GM23338 (cell line): Measurements from ENCODE around the gene WNT11. TPM values are rescaled to one million over a fixed set of nuclear protein-coding genes. Genes with fewer than 3 reads are reported as not detected.

Source experiments
- ATAC-seq: fragments of 200-7000 bp; cut with Tn5 transposase; 3 replicates; pipeline ENCODE4 v1.9.1; 2020
- DNase-seq: peaks from one replicate; pipeline ENCODE4 v3.0.0-alpha.2; 2015; ENCODE audit warnings: low spot score
- H2AFZ ChIP-seq: fragments of 200-600 bp; sonication (generic); 2 replicates; pipeline ENCODE4 v1.8.0; 2016; ENCODE audit warnings: antibody characterized with exemption, mild to moderate bottlenecking, moderate library complexity
- H3F3A ChIP-seq: fragments of 200-600 bp; sonication (generic); replicated peaks from 2 replicates; pipeline ENCODE4 v1.8.0; 2017; ENCODE audit warnings: antibody characterized with exemption, mixed run types, low read depth
- H3K27ac ChIP-seq: fragments of 200-600 bp; sonication (generic); 2 replicates; pipeline ENCODE4 v1.6.1; 2016; ENCODE audit warnings: low read depth
- H3K27me3 ChIP-seq: fragments of 200-600 bp; sonication (generic); 2 replicates; pipeline ENCODE4 v1.8.0; 2016; ENCODE audit warnings: mild to moderate bottlenecking, mixed run types, moderate library complexity; ENCODE audit not compliant: insufficient read depth
- H3K36me3 ChIP-seq: fragments of 200-600 bp; sonication (generic); 2 replicates; pipeline ENCODE4 v1.8.0; 2016; ENCODE audit warnings: mild to moderate bottlenecking; ENCODE audit not compliant: insufficient read depth
- H3K4me1 ChIP-seq: fragments of 200-600 bp; sonication (generic); 2 replicates; pipeline ENCODE4 v1.8.0; 2016; ENCODE audit warnings: mild to moderate bottlenecking, moderate library complexity; ENCODE audit not compliant: insufficient read depth
- H3K4me2 ChIP-seq: fragments of 200-600 bp; sonication (generic); 2 replicates; pipeline ENCODE4 v1.7.1; 2017; ENCODE audit warnings: mixed run types
- H3K4me3 ChIP-seq: fragments of 200-600 bp; sonication (generic); 2 replicates; pipeline ENCODE4 v1.6.1; 2016; ENCODE audit warnings: mixed run types
- H3K79me2 ChIP-seq: fragments of 200-600 bp; sonication (generic); replicated peaks from 2 replicates; pipeline ENCODE4 v1.8.0; 2017; ENCODE audit warnings: mild to moderate bottlenecking; ENCODE audit not compliant: insufficient read depth
- H3K9me2 ChIP-seq: fragments of 200-600 bp; sonication (generic); 2 replicates; pipeline ENCODE4 v1.8.0; 2017; ENCODE audit not compliant: insufficient read depth
- H4K20me1 ChIP-seq: fragments of 200-600 bp; sonication (generic); replicated peaks from 2 replicates; pipeline ENCODE4 v1.8.0; 2017; ENCODE audit warnings: mild to moderate bottlenecking; ENCODE audit not compliant: insufficient read depth
- H3K27ac Mint-ChIP-seq: 2 replicates; pipeline ENCODE4 v1.8.0; 2020; ENCODE audit warnings: inconsistent platforms, mild to moderate bottlenecking, moderate library complexity, mixed read lengths
- H3K27me3 Mint-ChIP-seq: 3 replicates; pipeline ENCODE4 v1.8.0; 2022; ENCODE audit warnings: low read depth, mild to moderate bottlenecking, moderate library complexity, mixed read lengths, inconsistent platforms; ENCODE audit not compliant: insufficient read depth, poor library complexity
- H3K36me3 Mint-ChIP-seq: 3 replicates; pipeline ENCODE4 v1.8.0; 2021; ENCODE audit warnings: low read depth, mild to moderate bottlenecking, inconsistent platforms, moderate library complexity, mixed read lengths
- H3K4me1 Mint-ChIP-seq: 3 replicates; pipeline ENCODE4 v1.8.0; 2020; ENCODE audit warnings: mild to moderate bottlenecking, inconsistent platforms, mixed read lengths
- H3K4me3 Mint-ChIP-seq: 3 replicates; pipeline ENCODE4 v1.8.0; 2021; ENCODE audit warnings: moderate library complexity, mild to moderate bottlenecking, inconsistent platforms, mixed read lengths
- H3K9me3 Mint-ChIP-seq: 3 replicates; pipeline ENCODE4 v1.8.0; 2020; ENCODE audit warnings: moderate library complexity, mild to moderate bottlenecking, inconsistent platforms, mixed read lengths
- CREB1 ChIP-seq: fragments of 250-450 bp; sonication (Bioruptor Pico); IDR thresholded peaks from 2 replicates; pipeline ENCODE4 v1.5.0; 2020; ENCODE audit warnings: low read depth, mild to moderate bottlenecking, moderate library complexity
- CTCF ChIP-seq, 2 experiments: fragments of 200-600 bp in 1 of 2; sonication (generic) in 1 of 2; conservative IDR thresholded peaks; 2 replicates each; pipeline versions ENCODE4 v1.5.1 to v1.6.1; 2016 to 2017; ENCODE audit warnings: antibody characterized with exemption in 2 of 2, low read depth in 2 of 2, mild to moderate bottlenecking in 2 of 2, moderate library complexity in 1 of 2
- ETS1 ChIP-seq: IDR thresholded peaks from 2 replicates; pipeline ENCODE4 v1.6.1; 2016; ENCODE audit warnings: antibody characterized with exemption
- EZH2 ChIP-seq: fragments of 200-600 bp; sonication (generic); IDR thresholded peaks from one replicate; pipeline ENCODE4 v1.8.0; 2017; ENCODE audit warnings: antibody characterized with exemption, mild to moderate bottlenecking, low read depth; ENCODE audit not compliant: unreplicated experiment
- EZH2phosphoT487 ChIP-seq: fragments of 200-600 bp; sonication (generic); IDR thresholded peaks from one replicate; pipeline ENCODE4 v1.8.1; 2018; ENCODE audit warnings: antibody characterized with exemption; ENCODE audit not compliant: unreplicated experiment
- JUNB ChIP-seq: IDR thresholded peaks from one replicate; pipeline ENCODE4 v1.6.1; 2016; ENCODE audit warnings: antibody characterized with exemption; ENCODE audit not compliant: unreplicated experiment
- NANOG ChIP-seq: IDR thresholded peaks from 2 replicates; pipeline ENCODE4 v1.6.1; 2016; ENCODE audit warnings: antibody characterized with exemption, borderline replicate concordance
- POLR2AphosphoS5 ChIP-seq: IDR thresholded peaks from 2 replicates; pipeline ENCODE4 v1.6.1; 2016; ENCODE audit warnings: antibody characterized with exemption, low read depth
- REST ChIP-seq: IDR thresholded peaks from one replicate; pipeline ENCODE4 v1.6.1; 2018; ENCODE audit warnings: antibody characterized with exemption; ENCODE audit not compliant: unreplicated experiment
- STAT1 ChIP-seq: IDR thresholded peaks from one replicate; pipeline ENCODE4 v1.6.1; 2016; ENCODE audit warnings: antibody characterized with exemption; ENCODE audit not compliant: unreplicated experiment
- ZNF114 ChIP-seq: fragments of 250-450 bp; sonication (Bioruptor Pico); IDR thresholded peaks from 2 replicates; pipeline ENCODE4 v1.5.0; 2020; ENCODE audit warnings: mild to moderate bottlenecking, moderate library complexity
- ZNF331 ChIP-seq: fragments of 250-450 bp; sonication (Bioruptor Pico); IDR thresholded peaks from 2 replicates; pipeline ENCODE4 v1.5.0; 2020; ENCODE audit warnings: low read depth, mild to moderate bottlenecking, moderate library complexity
- ZNF462 ChIP-seq: fragments of 250-450 bp; sonication (Bioruptor Pico); IDR thresholded peaks from 2 replicates; pipeline ENCODE4 v1.5.0; 2020; ENCODE audit warnings: mild to moderate bottlenecking, moderate library complexity
- polyA plus RNA-seq: library from polyadenylated mRNA; unstranded; fragments of >200 nt; fragmentation: Nextera tagmentation; extraction: Ambion mirVana; gene quantifications from 2 replicates; pipeline ENCODE4 v1.2.1, GENCODE V29; 2016
- total RNA-seq: library from RNA; depleted of rRNA; stranded (reverse); fragments of >200 nt; shearing (Covaris generic); gene quantifications from 2 replicates; pipeline ENCODE4 v1.2.3, GENCODE V29; 2014

WNT11 gene
- total and polyA plus RNA-seq, 2 experiments from 2014 or later: 0.44 to 0.56 TPM

GRCh38 chr11:76226626-76227025, 20.3 kb upstream of the WNT11 start:
- H4K20me1 ChIP-seq: no peaks in the 10 kb centered on the region
- H3K9me2 ChIP-seq: no peaks in the 10 kb centered on the region
- DNase-seq: no peak
- H3F3A ChIP-seq: no peaks in the 10 kb centered on the region
- TF ChIP-seq EZH2 (no peak), NANOG (no peak), ZNF114 (CRISPR knock-in tag) (no peak), EZH2phosphoT487 (no peak), JUNB (no peak), CTCF (conservative IDR thresholded peaks at IDR 0.05; ENCODE audit: low read depth in 2 of 2) (no peak), STAT1 (no peak), ZNF331 (no peak), POLR2AphosphoS5 (no peak), ETS1 (no peak), ZNF462 (no peak), REST (no peak), CREB1 (CRISPR knock-in tag) (no peak)
- H3K27ac Mint-ChIP-seq: no peak overlapping the region
- no peak overlapping the region for H3K4me3 ChIP-seq
- no peaks in the 10 kb centered on the region for H3K4me1 Mint-ChIP-seq
- no peak overlapping the region for H3K4me2 ChIP-seq
- no peaks in the 10 kb centered on the region for H3K9me3 Mint-ChIP-seq
- no peaks in the 10 kb centered on the region for H3K4me1 ChIP-seq
- no peak overlapping the region for H2AFZ ChIP-seq
- H3K27ac ChIP-seq: no peak overlapping the region
- no peak overlapping the region for H3K4me3 Mint-ChIP-seq
- no peaks in the 10 kb centered on the region for H3K36me3 Mint-ChIP-seq
- H3K36me3 ChIP-seq: no peaks in the 10 kb centered on the region
- H3K27me3 Mint-ChIP-seq: no peaks in the 10 kb centered on the region
- H3K27me3 ChIP-seq: no peaks in the 10 kb centered on the region
- no peaks in the 10 kb centered on the region for H3K79me2 ChIP-seq
- ATAC-seq: no peak
